ENCODE data around the gene IGSF21. TPM values are rescaled to one million over a fixed set of nuclear protein-coding genes. Genes with fewer than 3 reads are reported as not detected.

IGSF21 gene
- total RNA-seq, 1 experiment from 2014 or later: 5.2 TPM

DNA sequence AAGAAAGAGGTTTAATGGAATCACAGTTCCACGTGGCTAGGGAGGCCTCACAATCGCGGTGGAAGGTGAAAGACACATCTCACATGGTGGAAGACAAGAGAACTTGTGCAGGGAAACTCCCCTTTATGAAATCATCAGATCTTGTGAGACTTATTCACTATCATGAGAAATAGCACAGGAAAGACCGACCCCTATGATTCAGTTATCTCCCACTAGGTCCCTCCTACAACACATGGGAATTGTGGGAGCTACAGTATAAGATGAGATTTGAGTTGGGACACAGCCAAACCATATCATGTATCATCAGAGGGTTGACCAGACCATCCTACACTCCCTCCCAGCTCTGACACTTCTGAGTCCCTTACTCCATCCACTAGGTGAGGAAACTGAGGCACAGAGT is 229.2 kb downstream of the IGSF21 start:
- Histone ChIP-seq H3K9ac (ENCODE audit: extremely low read depth, insufficient read length, low read length) (no peak overlapping the region), H3K4ac (ENCODE audit: low read depth, low read length) (no peak overlapping the region), H3K27ac (ENCODE audit: insufficient read length, low read depth, low read length) (no peak overlapping the region), H2BK12ac (ENCODE audit: insufficient read length, low read depth, low read length) (no peak overlapping the region), H3K9me3 (ENCODE audit: control insufficient read depth, low read depth, low read length) (no peaks in the 10 kb centered on the region), H2BK5ac (ENCODE audit: insufficient read length, low read length) (no peak overlapping the region), H3K23me2 (ENCODE audit: insufficient read length, low read depth, low read length, poor library complexity, severe bottlenecking) (no peaks in the 10 kb centered on the region), H3K79me1 (ENCODE audit: insufficient read depth, low read depth, low read length, poor library complexity, severe bottlenecking) (no peaks in the 10 kb centered on the region), H2AK5ac (ENCODE audit: insufficient read length, low read length) (no peak overlapping the region), H2BK20ac (ENCODE audit: low read depth, low read length, poor library complexity, severe bottlenecking) (no peak overlapping the region), H3K56ac (ENCODE audit: insufficient read length, low read depth, low read length) (no peak overlapping the region), H3K14ac (ENCODE audit: insufficient read depth, low read length) (no peak overlapping the region), H3T11ph (ENCODE audit: low read length) (no peak overlapping the region), H3K23ac (ENCODE audit: insufficient read length, low read depth, low read length) (no peak overlapping the region), H4K5ac (ENCODE audit: insufficient read length, low read depth, low read length) (no peak overlapping the region), H3K4me2 (ENCODE audit: insufficient read depth, insufficient read length, low read length) (no peak overlapping the region), H4K91ac (ENCODE audit: insufficient read length, low read depth, low read length) (no peak overlapping the region), H2AFZ (ENCODE audit: low read length) (no peak overlapping the region), H2BK15ac (ENCODE audit: low read depth, low read length) (no peak overlapping the region), H3K18ac (ENCODE audit: insufficient read length, low read depth, low read length) (no peak overlapping the region), H2BK120ac (ENCODE audit: low read depth, low read length, poor library complexity, severe bottlenecking) (no peak overlapping the region), H4K8ac (replicated peaks; ENCODE audit: insufficient read length, low read depth, low read length) (no peak overlapping the region), H4K20me1 (ENCODE audit: control insufficient read depth, insufficient read depth, insufficient read length) (no peaks in the 10 kb centered on the region), H3K27me3 (ENCODE audit: insufficient read depth, low read length) (0 out of 2 replicates have a peak, but pooled peaks cover 2% of the 10 kb centered on the region), H3K4me1 (ENCODE audit: insufficient read depth, low read length) (peaks cover 6% of the 10 kb centered on the region; the same call in 1 of the 2 replicates), H3K79me2 (ENCODE audit: insufficient read depth, low read length) (no peaks in the 10 kb centered on the region)
- Mint-ChIP-seq H3K27me3 (ENCODE audit: low read depth) (peaks cover 6% of the 10 kb centered on the region), H3K36me3 (ENCODE audit: insufficient read depth in 1 of 3, low read depth in 3 of 3) (no peaks in the 10 kb centered on the region), H3K9me3 (no peaks in the 10 kb centered on the region), H3K4me3 (no peak overlapping the region), H3K27ac (no peak overlapping the region), H3K4me1 (peaks cover 16 to 19% of the 10 kb centered on the region in 2 experiments)
- no peak for DNase-seq
- TF ChIP-seq, protein P1, sequence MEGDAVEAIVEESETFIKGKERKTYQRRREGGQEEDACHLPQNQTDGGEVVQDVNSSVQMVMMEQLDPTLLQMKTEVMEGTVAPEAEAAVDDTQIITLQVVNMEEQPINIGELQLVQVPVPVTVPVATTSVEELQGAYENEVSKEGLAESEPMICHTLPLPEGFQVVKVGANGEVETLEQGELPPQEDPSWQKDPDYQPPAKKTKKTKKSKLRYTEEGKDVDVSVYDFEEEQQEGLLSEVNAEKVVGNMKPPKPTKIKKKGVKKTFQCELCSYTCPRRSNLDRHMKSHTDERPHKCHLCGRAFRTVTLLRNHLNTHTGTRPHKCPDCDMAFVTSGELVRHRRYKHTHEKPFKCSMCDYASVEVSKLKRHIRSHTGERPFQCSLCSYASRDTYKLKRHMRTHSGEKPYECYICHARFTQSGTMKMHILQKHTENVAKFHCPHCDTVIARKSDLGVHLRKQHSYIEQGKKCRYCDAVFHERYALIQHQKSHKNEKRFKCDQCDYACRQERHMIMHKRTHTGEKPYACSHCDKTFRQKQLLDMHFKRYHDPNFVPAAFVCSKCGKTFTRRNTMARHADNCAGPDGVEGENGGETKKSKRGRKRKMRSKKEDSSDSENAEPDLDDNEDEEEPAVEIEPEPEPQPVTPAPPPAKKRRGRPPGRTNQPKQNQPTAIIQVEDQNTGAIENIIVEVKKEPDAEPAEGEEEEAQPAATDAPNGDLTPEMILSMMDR (conservative IDR thresholded peaks at IDR 0.05): no peak
- WGBS (ENCODE audit: extremely low coverage, insufficient read length, low lambda C conversion rate): no CpG with 5 or more reads among the region's 4 CpGs

Data from H9 (cell line).